ENCODE measurements around the gene SYT7.
"Not testable (repeated sequence)": the region's sequence is repeated elsewhere in the genome, so short reads cannot be mapped to it uniquely, and the experiment has no call there.

The SYT7 gene

GRCh38 chr11:61472868-61473267 lies 108.0 kb downstream of the SYT7 start:
- no peak for DNase-seq

GRCh38 chr11:61472282-61472681 lies 108.6 kb downstream of the SYT7 start:
- DNase-seq = no peak

GRCh38 chr11:61468002-61468401 lies 112.9 kb downstream of the SYT7 start:
- no peak for DNase-seq

GRCh38 chr11:61467602-61468001 lies 113.3 kb downstream of the SYT7 start:
- DNase-seq = not testable (repeated sequence)
